Calu3 (cell line): ENCODE results near the gene CGN. TPM values are rescaled to one million over a fixed set of nuclear protein-coding genes. Genes with fewer than 3 reads are reported as not detected.

Experiments
- BruUV-seq: library from RNA; stranded (reverse); fragments of 400-500 nt; replicated peaks from 2 replicates; lab custom pipeline; 2021; lab: Mats Ljungman, UMichigan
- CTCF ChIA-PET: fragments of 300-600 bp; sonication (Branson Sonifier 250); formaldehyde crosslinking; loops from one replicate; lab custom pipeline; 2022; ENCODE audit warnings: antibody characterized with exemption; lab: Charles Lee
- DNase-seq: peaks from one replicate; pipeline ENCODE4 v3.0.0; 2022
- H3K27ac Mint-ChIP-seq: one replicate; pipeline ENCODE4 v1.8.0; 2022; ENCODE audit warnings: mixed read lengths; ENCODE audit not compliant: unreplicated experiment
- H3K27me3 Mint-ChIP-seq: one replicate; pipeline ENCODE4 v1.8.0; 2022; ENCODE audit warnings: mixed read lengths; ENCODE audit not compliant: unreplicated experiment
- H3K36me3 Mint-ChIP-seq: one replicate; pipeline ENCODE4 v1.8.0; 2022; ENCODE audit warnings: mild to moderate bottlenecking, moderate library complexity, mixed read lengths; ENCODE audit not compliant: insufficient read depth, unreplicated experiment
- H3K4me1 Mint-ChIP-seq: one replicate; pipeline ENCODE4 v1.8.0; 2022; ENCODE audit warnings: mild to moderate bottlenecking, low read depth, mixed read lengths; ENCODE audit not compliant: unreplicated experiment
- H3K4me3 Mint-ChIP-seq: one replicate; pipeline ENCODE4 v1.8.0; 2022; ENCODE audit warnings: mild to moderate bottlenecking, low read depth, moderate library complexity, mixed read lengths; ENCODE audit not compliant: unreplicated experiment
- H3K9me3 Mint-ChIP-seq: one replicate; pipeline ENCODE4 v1.8.0; 2022; ENCODE audit warnings: low read depth, mixed read lengths; ENCODE audit not compliant: unreplicated experiment
- intact Hi-C: fragments of 100-400 bp; cut with micrococcal nuclease; formaldehyde crosslinking; loops from one replicate; pipeline ENCODE4 v1.10.0; 2022; ENCODE audit not compliant: unreplicated experiment
- total RNA-seq: library from RNA; stranded (reverse); gene quantifications from 2 replicates; pipeline ENCODE4 v1.2.3, GENCODE V29; 2022
- TF ChIP-seq, protein P1 (sequence below): fragments of 200-600 bp; IDR thresholded peaks from one replicate; pipeline ENCODE4 v1.8.0; 2022; ENCODE audit warnings: antibody characterized with exemption; ENCODE audit not compliant: unreplicated experiment

CGN gene
- total RNA-seq, 1 experiment from 2014 or later: 113 TPM

DNA sequence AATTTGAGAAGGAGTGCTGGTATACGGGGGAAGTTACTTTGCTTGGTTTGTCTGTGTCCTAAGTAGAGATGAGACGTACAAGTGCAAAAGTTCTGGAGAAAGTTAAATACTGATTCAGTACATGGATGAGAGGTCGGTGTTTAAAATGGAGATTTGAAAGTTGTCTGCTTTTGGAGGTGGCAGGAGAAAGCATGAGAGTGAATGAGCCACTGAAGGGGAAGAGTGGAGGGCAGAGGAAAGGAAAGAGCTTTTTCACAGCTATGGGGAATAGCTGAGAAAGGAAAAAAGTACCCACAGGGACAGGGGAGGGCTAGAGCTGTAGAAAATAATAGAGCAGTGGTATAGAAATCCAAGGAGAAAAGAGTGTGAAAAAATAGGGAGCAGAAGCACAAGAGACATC lies 18.1 kb upstream of the CGN start:
- H3K27ac Mint-ChIP-seq: peak overlapping the region; percentile 21

DNA sequence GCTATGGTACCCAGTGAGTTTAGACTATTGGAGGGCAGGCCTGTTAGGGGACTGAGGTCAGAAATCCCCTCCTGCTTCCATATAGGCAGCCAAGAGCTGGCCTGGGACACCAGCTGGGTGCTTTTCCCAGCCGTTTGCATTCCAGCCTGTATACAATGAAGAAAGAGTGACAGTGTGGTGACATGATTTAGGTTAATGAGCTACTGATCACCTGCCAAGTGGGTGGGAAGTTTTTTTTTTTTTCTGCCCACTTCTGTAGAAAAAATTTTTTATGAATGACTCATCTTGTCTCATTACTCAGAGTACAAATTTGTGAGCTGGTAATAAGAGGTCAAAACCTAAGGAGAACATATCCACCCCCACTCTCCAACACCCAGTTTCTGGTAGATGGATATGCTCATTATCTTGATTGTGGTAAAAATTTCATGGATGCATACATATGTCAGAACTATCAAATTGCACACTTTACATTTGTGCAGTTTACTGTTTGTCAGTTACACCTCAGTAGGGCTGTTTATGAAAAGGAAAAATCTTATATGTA lies 16.4 kb upstream of the CGN start:
- DNase-seq: peak; percentile 67
- intact Hi-C loops: no loop called here
- H3K4me3 Mint-ChIP-seq: no peak overlapping the region
- peaks cover 15% of the 10 kb centered on the region for H3K36me3 Mint-ChIP-seq
- TF ChIP-seq, protein P1, sequence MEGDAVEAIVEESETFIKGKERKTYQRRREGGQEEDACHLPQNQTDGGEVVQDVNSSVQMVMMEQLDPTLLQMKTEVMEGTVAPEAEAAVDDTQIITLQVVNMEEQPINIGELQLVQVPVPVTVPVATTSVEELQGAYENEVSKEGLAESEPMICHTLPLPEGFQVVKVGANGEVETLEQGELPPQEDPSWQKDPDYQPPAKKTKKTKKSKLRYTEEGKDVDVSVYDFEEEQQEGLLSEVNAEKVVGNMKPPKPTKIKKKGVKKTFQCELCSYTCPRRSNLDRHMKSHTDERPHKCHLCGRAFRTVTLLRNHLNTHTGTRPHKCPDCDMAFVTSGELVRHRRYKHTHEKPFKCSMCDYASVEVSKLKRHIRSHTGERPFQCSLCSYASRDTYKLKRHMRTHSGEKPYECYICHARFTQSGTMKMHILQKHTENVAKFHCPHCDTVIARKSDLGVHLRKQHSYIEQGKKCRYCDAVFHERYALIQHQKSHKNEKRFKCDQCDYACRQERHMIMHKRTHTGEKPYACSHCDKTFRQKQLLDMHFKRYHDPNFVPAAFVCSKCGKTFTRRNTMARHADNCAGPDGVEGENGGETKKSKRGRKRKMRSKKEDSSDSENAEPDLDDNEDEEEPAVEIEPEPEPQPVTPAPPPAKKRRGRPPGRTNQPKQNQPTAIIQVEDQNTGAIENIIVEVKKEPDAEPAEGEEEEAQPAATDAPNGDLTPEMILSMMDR: no peak
- CTCF ChIA-PET: interaction anchor here (0.7 to 2.4 kb wide), 8 partner anchors 16 to 213 kb away, joined by 3 to 7 read pairs (median 4); partner anchors contain the start of genes CGN and TUFT1
- H3K4me1 Mint-ChIP-seq: peaks cover 41% of the 10 kb centered on the region
- no TSS peak for BruUV-seq
- H3K9me3 Mint-ChIP-seq: no peaks in the 10 kb centered on the region
- no peaks in the 10 kb centered on the region for H3K27me3 Mint-ChIP-seq
- peak overlapping the region; percentile 74 for H3K27ac Mint-ChIP-seq

More for the DNA sequence above, 18.1 kb upstream of the CGN start:
- Mint-ChIP-seq H3K4me3 (no peak overlapping the region), H3K4me1 (peaks cover 41% of the 10 kb centered on the region), H3K9me3 (no peaks in the 10 kb centered on the region), H3K27me3 (no peaks in the 10 kb centered on the region), H3K36me3 (peaks cover 15% of the 10 kb centered on the region)
- CTCF ChIA-PET: interaction anchor here (0.6 to 0.8 kb wide), 3 partner anchors 11 to 494 kb away, joined by 3 to 4 read pairs (median 3); no protein-coding TSS in a partner anchor
- TF ChIP-seq, protein P1: no peak
- BruUV-seq: no TSS peak
- no peak for DNase-seq
- intact Hi-C loops: no loop called here

DNA sequence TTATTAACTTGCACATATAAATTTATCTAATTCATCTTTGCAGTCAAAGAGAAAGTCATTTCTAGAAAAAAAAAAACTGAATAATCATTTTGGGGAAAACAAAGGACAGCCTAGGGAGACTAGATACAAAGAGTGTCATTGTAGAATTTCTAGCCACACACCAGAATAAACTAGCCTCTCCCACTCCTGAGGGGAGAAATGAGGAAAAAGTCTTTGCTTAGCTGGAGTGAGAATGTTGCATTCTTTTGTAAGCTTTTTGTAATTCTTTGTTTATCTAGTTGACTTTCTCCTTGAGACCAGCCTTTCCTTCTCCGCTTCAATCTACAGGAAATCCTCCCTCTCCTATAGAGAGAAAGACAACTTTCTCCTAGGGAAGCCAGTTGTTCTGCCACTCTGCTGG lies 15.9 kb upstream of the CGN start:
- Mint-ChIP-seq H3K27me3 (no peaks in the 10 kb centered on the region), H3K27ac (peak overlapping the region; percentile 74), H3K36me3 (peaks cover 15% of the 10 kb centered on the region), H3K4me1 (peaks cover 41% of the 10 kb centered on the region), H3K4me3 (no peak overlapping the region), H3K9me3 (no peaks in the 10 kb centered on the region)
- no peak for DNase-seq
- TF ChIP-seq, protein P1: no peak
- CTCF ChIA-PET: interaction anchor here (0.9 to 2.4 kb wide), 5 partner anchors 20 to 214 kb away, joined by 3 to 7 read pairs (median 3); partner anchors contain the start of gene TUFT1
- intact Hi-C loops: no loop called here
- no TSS peak for BruUV-seq

DNA sequence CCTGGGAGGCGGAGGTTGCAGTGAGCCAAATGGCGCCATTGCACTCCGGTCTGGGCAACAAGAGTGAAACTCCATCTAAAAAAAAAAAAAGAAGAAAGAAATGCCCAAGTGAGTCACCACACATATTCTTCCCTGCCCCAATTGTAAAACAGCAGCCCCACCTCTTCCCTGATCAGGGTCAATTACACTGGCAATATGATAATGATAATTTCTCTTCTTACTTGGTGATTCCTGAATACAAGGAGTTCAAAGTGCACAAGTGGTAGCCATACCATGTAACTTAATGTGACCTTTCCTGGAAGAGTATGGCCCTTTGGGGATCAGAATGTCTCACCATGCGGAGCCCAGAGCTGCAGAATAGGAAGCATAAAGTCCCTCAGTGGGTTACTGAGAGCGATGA lies 11.8 kb upstream of the CGN start:
- BruUV-seq: no TSS peak
- no peak overlapping the region for H3K4me3 Mint-ChIP-seq
- TF ChIP-seq, protein P1: no peak
- H3K27ac Mint-ChIP-seq: no peak overlapping the region
- DNase-seq: no peak
- peaks cover 37% of the 10 kb centered on the region for H3K4me1 Mint-ChIP-seq
- H3K36me3 Mint-ChIP-seq: peaks cover 9% of the 10 kb centered on the region
- CTCF ChIA-PET: no interaction called here
- intact Hi-C loops: no loop called here
- no peaks in the 10 kb centered on the region for H3K9me3 Mint-ChIP-seq
- H3K27me3 Mint-ChIP-seq: no peaks in the 10 kb centered on the region
